B cell (primary cell): ENCODE measurements around the gene TTLL5. TPM values are rescaled to one million over a fixed set of nuclear protein-coding genes. Genes with fewer than 3 reads are reported as not detected.

Source experiments
- ATAC-seq: fragments of 200-7000 bp; cut with Tn5 transposase; one replicate; pipeline ENCODE4 v1.10.0; 2021; ENCODE audit warnings: low read depth, mild to moderate bottlenecking, moderate number of reproducible peaks, moderate library complexity
- CTCF ChIA-PET: fragments of 350-600 bp; sonication (Branson Sonifier 250); formaldehyde crosslinking; loops from one replicate; lab custom pipeline; 2021; ENCODE audit warnings: antibody characterized with exemption, inconsistent platforms; lab: Charles Lee
- POLR2A ChIA-PET: fragments of 350-600 bp; sonication (Branson Sonifier 250); formaldehyde crosslinking; loops from one replicate; lab custom pipeline; 2021; ENCODE audit warnings: antibody characterized with exemption; lab: Charles Lee
- DNase-seq: peaks from one replicate; pipeline ENCODE4 v3.0.0; 2013
- H2AFZ ChIP-seq: 2 replicates; pipeline ENCODE4 v1.6.1; 2012; ENCODE audit warnings: mild to moderate bottlenecking, low read depth, low read length; ENCODE audit not compliant: insufficient read depth, poor library complexity, severe bottlenecking
- H3K27ac ChIP-seq, 2 donors: 1 replicate in 1 of 2; 2 replicates in 1 of 2; pipeline ENCODE4 v1.5.1; 2012 to 2013; ENCODE audit warnings: low read length in 2 of 2, mild to moderate bottlenecking in 2 of 2, moderate library complexity in 1 of 2
- H3K27me3 ChIP-seq, 4 experiments: fragments of 200-600 bp in 1 of 4; sonication (generic) in 1 of 4; replicated peaks in 1 of 4; 1 replicate in 2 of 4; 2 replicates in 2 of 4; pipeline versions ENCODE4 v1.6.1 to v1.7.0; 2013 to 2016; ENCODE audit warnings: low read length in 3 of 4, mild to moderate bottlenecking in 2 of 4, mixed read lengths in 1 of 4, moderate library complexity in 1 of 4; ENCODE audit not compliant: insufficient read depth in 4 of 4, control insufficient read depth in 3 of 4; ENCODE audit errors: control extremely low read depth in 1 of 4
- H3K36me3 ChIP-seq, 2 experiments: replicated peaks in 1 of 2; 1 replicate in 1 of 2; 2 replicates in 1 of 2; pipeline versions ENCODE4 v1.6.1 to v1.7.1; 2013; ENCODE audit warnings: low read length in 1 of 2; ENCODE audit not compliant: insufficient read depth in 2 of 2, control insufficient read depth in 1 of 2; ENCODE audit errors: control extremely low read depth in 1 of 2, extremely low read depth in 1 of 2
- H3K4me1 ChIP-seq, 2 donors: fragments of 200-600 bp in 1 of 2; sonication (generic) in 1 of 2; 1 replicate in 1 of 2; 2 replicates in 1 of 2; pipeline versions ENCODE4 v1.5.1 to v1.6.1; 2013 to 2017; ENCODE audit warnings: low read length in 2 of 2; ENCODE audit not compliant: control insufficient read depth in 2 of 2, insufficient read depth in 2 of 2
- H3K4me2 ChIP-seq: replicated peaks from 2 replicates; pipeline ENCODE3; 2012; ENCODE audit warnings: mild to moderate bottlenecking, low read depth, low read length; ENCODE audit not compliant: poor library complexity, severe bottlenecking
- H3K4me3 ChIP-seq, 5 experiments: fragments of 200-600 bp in 1 of 5; sonication (generic) in 1 of 5; 1 replicate in 3 of 5; 2 replicates in 2 of 5; pipeline versions ENCODE4 v1.5.1 to v1.7.0; 2011 to 2016; ENCODE audit warnings: low read length in 4 of 5, mild to moderate bottlenecking in 4 of 5, low read depth in 2 of 5, control low read depth in 1 of 5, moderate library complexity in 1 of 5; ENCODE audit not compliant: insufficient read depth in 1 of 5; ENCODE audit errors: control extremely low read depth in 1 of 5, extremely low read depth in 1 of 5
- H3K79me2 ChIP-seq: fragments of 200-600 bp; sonication (generic); one replicate; pipeline ENCODE4 v1.6.0; 2016; ENCODE audit warnings: low read length; ENCODE audit not compliant: control insufficient read depth, insufficient read depth
- H3K9ac ChIP-seq: fragments of 200-600 bp; sonication (generic); 2 replicates; pipeline ENCODE4 v1.6.1; 2017; ENCODE audit warnings: mild to moderate bottlenecking, low read length, moderate library complexity
- H3K9me3 ChIP-seq, 3 donors: one replicate each; pipeline versions ENCODE4 v1.6.1 to v1.7.1; 2013; ENCODE audit warnings: low read length in 2 of 3; ENCODE audit not compliant: control insufficient read depth in 2 of 3, insufficient read depth in 1 of 3; ENCODE audit errors: control extremely low read depth in 1 of 3
- H4K20me1 ChIP-seq: 2 replicates; pipeline ENCODE4 v1.6.0; 2012; ENCODE audit warnings: mild to moderate bottlenecking, low read length; ENCODE audit not compliant: insufficient read depth, control insufficient read depth, poor library complexity, severe bottlenecking
- H3K27ac Mint-ChIP-seq: one replicate; pipeline ENCODE4 v1.8.0; 2021; ENCODE audit warnings: mixed read lengths
- H3K27me3 Mint-ChIP-seq: one replicate; pipeline ENCODE4 v1.8.0; 2021; ENCODE audit warnings: mixed read lengths
- H3K4me1 Mint-ChIP-seq: one replicate; pipeline ENCODE4 v1.8.0; 2021; ENCODE audit warnings: mixed read lengths
- H3K4me3 Mint-ChIP-seq: one replicate; pipeline ENCODE4 v1.8.0; 2021; ENCODE audit warnings: mixed read lengths
- H3K9me3 Mint-ChIP-seq: one replicate; pipeline ENCODE4 v1.8.0; 2022; ENCODE audit warnings: mixed read lengths; ENCODE audit not compliant: insufficient read depth
- CTCF ChIP-seq: fragments of 200-600 bp; IDR thresholded peaks from one replicate; pipeline ENCODE4 v1.8.0; 2022; ENCODE audit warnings: antibody characterized with exemption, mild to moderate bottlenecking
- EZH2 ChIP-seq: IDR thresholded peaks from 2 replicates; pipeline ENCODE4 v1.6.1; 2012; ENCODE audit warnings: borderline replicate concordance, low read depth, mild to moderate bottlenecking, moderate library complexity, low read length; ENCODE audit not compliant: insufficient read depth, poor library complexity, severe bottlenecking
- WGBS: methylation state at CpG from one replicate; pipeline ENCODE4 v1.1.5; 2013; ENCODE audit warnings: missing lambda C conversion rate; ENCODE audit not compliant: insufficient coverage; 5-methylcytosine and 5-hydroxymethylcytosine counted together
- intact Hi-C: fragments of 100-400 bp; cut with micrococcal nuclease; formaldehyde crosslinking; loops from one replicate; pipeline ENCODE4 v1.10.0; 2022
- polyA plus RNA-seq: library from polyadenylated mRNA; depleted of rRNA; stranded (reverse); fragments of >200 nt; gene quantifications from 2 replicates; pipeline ENCODE4 v1.2.3, GENCODE V29; 2012
- total RNA-seq, 2 donors: library from RNA; stranded (reverse); fragments of 120-200 nt in 1 of 2; gene quantifications; 1 replicate in 1 of 2; 2 replicates in 1 of 2; pipeline versions ENCODE4 v1.2.3 to v1.2.4, GENCODE V29; 2013 to 2022

Gene TTLL5
- total and polyA plus RNA-seq, 2 donors (not counting 1 experiment from before 2014, with no cell fraction given), result 10.9 to 50.9 TPM

DNA sequence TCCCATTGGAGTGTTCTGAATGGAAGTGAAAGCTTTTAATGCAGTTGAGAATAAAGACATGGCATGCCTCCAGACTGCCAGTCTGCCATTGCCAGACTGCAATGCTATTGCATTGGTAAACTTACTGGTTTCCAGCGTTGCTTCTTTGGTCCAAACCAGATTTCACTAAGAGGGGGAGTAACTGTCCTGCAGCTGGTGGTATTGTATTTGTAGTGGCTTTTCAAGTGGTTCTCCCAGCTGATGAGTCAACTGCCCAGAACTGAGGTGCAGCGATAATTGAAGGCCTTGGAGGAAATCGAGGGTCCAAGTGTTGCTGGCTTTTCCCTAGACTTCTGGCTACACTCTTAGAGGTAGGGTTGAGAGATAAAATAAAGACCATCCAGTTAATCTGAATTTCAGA is 32.2 kb upstream of the TTLL5 start:
- H3K4me1 ChIP-seq, result peaks cover 4 to 5% of the 10 kb centered on the region in 2 donors
- intact Hi-C loops, result no loop called here
- DNase-seq (no peak), ATAC-seq (no peak)
- ChIA-PET POLR2A (no interaction called here), CTCF (interaction anchor here (0.5 to 2.0 kb wide), 2 partner anchors 25 to 1390 kb away, joined by 3 to 5 read pairs; partner anchors contain the start of gene VSX2)
- H3K9me3 Mint-ChIP-seq, result no peaks in the 10 kb centered on the region
- no peak overlapping the region for H3K27ac Mint-ChIP-seq
- TF ChIP-seq CTCF (no peak), EZH2 (no peak)
- WGBS, result 100% methylated on average over 1 of the region's 3 CpGs
- no peak overlapping the region for H3K4me3 ChIP-seq
- H3K27me3 ChIP-seq, result peaks cover 0 to 15% (median 8%) of the 10 kb centered on the region in 4 experiments
- H3K79me2 ChIP-seq, result no peaks in the 10 kb centered on the region
- H3K36me3 ChIP-seq, result no peaks in the 10 kb centered on the region
- H3K27ac ChIP-seq, result no peak overlapping the region
- no peak overlapping the region for H3K4me2 ChIP-seq
- no peak overlapping the region for H2AFZ ChIP-seq
- H3K4me1 Mint-ChIP-seq, result peaks cover 7% of the 10 kb centered on the region
- no peak overlapping the region for H3K9ac ChIP-seq
- H3K27me3 Mint-ChIP-seq, result peaks cover 22% of the 10 kb centered on the region
- no peaks in the 10 kb centered on the region for H4K20me1 ChIP-seq
- peaks cover 0 to 2% (median 0%) of the 10 kb centered on the region in 3 donors for H3K9me3 ChIP-seq
- H3K4me3 Mint-ChIP-seq, result no peak overlapping the region

GRCh38 chr14:75630695-75631452 is 30.2 kb upstream of the TTLL5 start:
- H3K27me3 Mint-ChIP-seq, result peaks cover 8% of the 10 kb centered on the region
- H3K4me3 Mint-ChIP-seq, result no peak overlapping the region
- no peaks in the 10 kb centered on the region for H3K9me3 Mint-ChIP-seq
- no peak overlapping the region for H2AFZ ChIP-seq
- ATAC-seq (no peak), DNase-seq (no peak)
- no peak overlapping the region for H3K9ac ChIP-seq
- H3K27ac Mint-ChIP-seq, result no peak overlapping the region
- no peaks in the 10 kb centered on the region for H3K4me1 ChIP-seq
- H3K9me3 ChIP-seq, result no peaks in the 10 kb centered on the region
- no peaks in the 10 kb centered on the region for H4K20me1 ChIP-seq
- no peak overlapping the region for H3K4me3 ChIP-seq
- intact Hi-C loops, result no loop called here
- CTCF ChIA-PET, result no interaction called here
- no peaks in the 10 kb centered on the region for H3K79me2 ChIP-seq
- H3K36me3 ChIP-seq, result no peaks in the 10 kb centered on the region
- TF ChIP-seq CTCF (no peak), EZH2 (no peak)
- H3K27ac ChIP-seq, result no peak overlapping the region
- no peak overlapping the region for H3K4me2 ChIP-seq
- 85% methylated on average over 4 of the region's 6 CpGs for WGBS
- no peaks in the 10 kb centered on the region for H3K4me1 Mint-ChIP-seq
- H3K27me3 ChIP-seq, result peaks cover 0 to 5% (median 3%) of the 10 kb centered on the region in 4 experiments
- POLR2A ChIA-PET, result no interaction called here
